Omental fat pad (tissue), 4 donors: Measurements from ENCODE around the gene GSK3A. TPM values are rescaled to one million over a fixed set of nuclear protein-coding genes. Genes with fewer than 3 reads are reported as not detected.
A peak's percentile ranks its signal among the peaks of the same experiment; 100 is the strongest.

ENCODE experiments used
- ATAC-seq: fragments of 150-250 bp; one replicate; pipeline ENCODE4 v1.9.1; 2016; ENCODE audit warnings: mild to moderate bottlenecking, moderate library complexity; ENCODE audit not compliant: low FRiP score
- DNase-seq: peaks from one replicate; pipeline ENCODE4 v3.0.0-alpha.2; 2019; ENCODE audit warnings: low spot score
- CTCF ChIP-seq, 3 donors: fragments of 450-650 bp; IDR thresholded peaks; one replicate each; pipeline ENCODE4 v1.5.1; 2016 to 2017; ENCODE audit warnings: antibody characterized with exemption in 3 of 3, mild to moderate bottlenecking in 3 of 3, moderate library complexity in 2 of 3
- total RNA-seq, 4 donors: library from RNA; depleted of rRNA; stranded (reverse); fragments of >200 nt; gene quantifications; one replicate each; pipeline ENCODE4 v1.1.0, GENCODE V29; 2016

Gene GSK3A
- 10 to 100 TPM; 16.9 to 32.3 (median 20.0) TPM for total RNA-seq

GRCh38 chr19:42242512-42243409 lies at the start of gene GSK3A:
Gene GSK3A (minus strand): TSS chr19:42242602. CDS start chr19:42242465, 137 bp downstream.
- peak; percentile 89 for ATAC-seq
- DNase-seq, result peak; percentile 90
- TF ChIP-seq CTCF (IDR thresholded peaks at IDR 0.05), result no peak

GRCh38 chr19:42291435-42291810 lies 49.0 kb upstream of the GSK3A start:
- ATAC-seq, result no peak
- TF ChIP-seq CTCF (IDR thresholded peaks at IDR 0.05), result no peak

GRCh38 chr19:42290523-42291434 lies 48.4 kb upstream of the GSK3A start:
- DNase-seq, result no peak
- no peak for ATAC-seq
- TF ChIP-seq CTCF (IDR thresholded peaks at IDR 0.05), result no peak

More at GRCh38 chr19:42291435-42291810, 49.0 kb upstream of the GSK3A start:
- no peak for DNase-seq

GRCh38 chr19:42290136-42290522 lies 47.7 kb upstream of the GSK3A start:
- TF ChIP-seq CTCF (IDR thresholded peaks at IDR 0.05), result no peak
- no peak for DNase-seq
- no peak for ATAC-seq

- no peak for TF ChIP-seq CTCF (IDR thresholded peaks at IDR 0.05)
- DNase-seq (no peak), ATAC-seq (no peak)
Observed at GRCh38 chr19:42289556-42290041, 47.2 kb upstream of the GSK3A start.

GRCh38 chr19:42288881-42289555 lies 46.6 kb upstream of the GSK3A start:
- no peak for TF ChIP-seq CTCF (IDR thresholded peaks at IDR 0.05)
- ATAC-seq, result no peak
- no peak for DNase-seq
